ENCODE data around the gene ARHGAP42. TPM values are rescaled to one million over a fixed set of nuclear protein-coding genes. Genes with fewer than 3 reads are reported as not detected.

The ARHGAP42 gene
- total and polyA plus RNA-seq, 2 of the 4 experiments (the other 2 are of a cell fraction) = 2.9 to 7.3 TPM

DNA sequence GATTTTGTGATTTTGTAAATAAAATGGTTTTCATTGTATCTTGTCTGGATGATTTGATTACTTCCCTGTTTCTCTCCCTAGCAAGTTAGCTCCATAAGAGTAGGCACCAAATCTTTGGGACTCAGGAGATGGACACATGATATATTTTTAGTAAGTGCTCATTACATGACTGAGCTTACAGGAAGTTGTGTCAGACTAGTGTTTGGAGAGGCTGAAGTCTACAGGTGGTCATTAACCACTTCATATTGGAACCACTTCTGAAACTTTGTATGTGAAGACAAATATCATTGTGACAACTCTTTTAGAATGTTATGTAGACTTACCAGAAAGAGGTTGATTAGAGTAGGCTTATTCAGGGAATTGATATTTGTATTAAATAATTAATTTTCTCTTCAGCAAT is 19.1 kb downstream of the ARHGAP42 start:
- POLR2A ChIA-PET (ENCODE audit: unreplicated experiment) = no interaction called here
- ATAC-seq (ENCODE audit: low read depth) = no peak
- peaks cover 6 to 34% of the 10 kb centered on the region in 2 experiments; a peak in 3 of 4 replicates for H3K79me1 ChIP-seq (ENCODE audit: low read depth in 1 of 2, low read length in 2 of 2)
- DNase-seq = peak; percentile 11
- no peaks in the 10 kb centered on the region for H3K9me3 ChIP-seq (ENCODE audit: control insufficient read depth, insufficient read depth, low read length)
- intact Hi-C loops (cut with micrococcal nuclease) (no loop called here), dilution Hi-C loops (cut with HindIII; ENCODE audit: low sequenced_read_pairs, unreplicated experiment) (no loop called here), in situ Hi-C loops (cut with MboI; ENCODE audit: low sequenced_read_pairs) (no loop called here)
- no peak overlapping the region for H2BK5ac ChIP-seq (ENCODE audit: low read depth, low read length, poor library complexity, severe bottlenecking)
- no peak overlapping the region for H3K23ac ChIP-seq (ENCODE audit: low read depth, low read length)
- peaks cover 7% of the 10 kb centered on the region for H3K4me1 ChIP-seq (ENCODE audit: control insufficient read depth, insufficient read depth, low read length)
- H2BK20ac ChIP-seq (ENCODE audit: low read depth, low read length) = no peak overlapping the region
- H3K27me3 ChIP-seq (ENCODE audit: control insufficient read depth, insufficient read depth, low read length) = no peaks in the 10 kb centered on the region
- H3K18ac ChIP-seq (ENCODE audit: low read depth, low read length) = no peak overlapping the region
- H2BK15ac ChIP-seq (ENCODE audit: low read depth, low read length) = no peak overlapping the region
- H2AK5ac ChIP-seq (ENCODE audit: low read depth, low read length) = no peak overlapping the region
- no peaks in the 10 kb centered on the region for H3K36me3 ChIP-seq (ENCODE audit: control insufficient read depth, insufficient read depth, low read length)
- no peak overlapping the region for H4K8ac ChIP-seq (ENCODE audit: low read depth in 2 of 2, low read length in 2 of 2)
- H3K4ac ChIP-seq (ENCODE audit: low read depth, low read length) = no peak overlapping the region
- no peak overlapping the region for H3K27ac ChIP-seq (ENCODE audit: insufficient read depth, low read length)
- H3K56ac ChIP-seq (ENCODE audit: extremely low read depth, insufficient read depth, low read length) = no peak overlapping the region
- CTCF ChIA-PET = no interaction called here
- H3K4me3 ChIP-seq (ENCODE audit: insufficient read depth, low read depth, low read length) = no peak overlapping the region
- no TSS peak for BruUV-seq (replicated peaks)
- no peak overlapping the region for H4K91ac ChIP-seq (ENCODE audit: insufficient read depth, low read depth, low read length)
- no peak overlapping the region for H2AK9ac ChIP-seq (replicated peaks; ENCODE audit: low read depth, low read length, poor library complexity)
- H3K14ac ChIP-seq (replicated peaks; ENCODE audit: low read depth, low read length) = no peak overlapping the region
- no peak overlapping the region for H3K4me2 ChIP-seq (ENCODE audit: low read depth, low read length)
- TF ChIP-seq CTCF (conservative IDR thresholded peaks at IDR 0.05; ENCODE audit: low read depth, low read length) (no peak), ELK1 (IDR thresholded peaks at IDR 0.05; ENCODE audit: borderline replicate concordance, low read depth, low read length) (no peak), RAD21 (IDR thresholded peaks at IDR 0.05; ENCODE audit: low read length) (no peak), RFX5 (IDR thresholded peaks at IDR 0.05; ENCODE audit: low read depth, low read length) (no peak), MXI1 (IDR thresholded peaks at IDR 0.05; ENCODE audit: borderline replicate concordance, low read depth, low read length) (no peak), SMC3 (IDR thresholded peaks at IDR 0.05; ENCODE audit: low read depth, low read length) (no peak), FOS (IDR thresholded peaks at IDR 0.05; ENCODE audit: low read depth, low read length) (no peak), BHLHE40 (IDR thresholded peaks at IDR 0.05; ENCODE audit: low read depth, low read length) (no peak), CEBPB (IDR thresholded peaks at IDR 0.05; ENCODE audit: low read depth, low read length) (no peak)
- no peak overlapping the region for H4K5ac ChIP-seq (ENCODE audit: low read depth, low read length)
- H3K9me1 ChIP-seq (ENCODE audit: insufficient read depth, low read length) = peaks cover 4% of the 10 kb centered on the region; the same call in 1 of the 2 replicates
- no peak overlapping the region for H2BK120ac ChIP-seq (ENCODE audit: low read depth, low read length)
- H4K20me1 ChIP-seq (ENCODE audit: insufficient read depth, low read length) = no peaks in the 10 kb centered on the region
- no peak overlapping the region for H2AFZ ChIP-seq (replicated peaks; ENCODE audit: low read length, poor library complexity)
- no peak overlapping the region for H3K9ac ChIP-seq (ENCODE audit: low read depth, low read length)

Measured in IMR-90 (cell line).